Measurements from ENCODE around the gene PLA2G2C. TPM values are rescaled to one million over a fixed set of nuclear protein-coding genes. Genes with fewer than 3 reads are reported as not detected.
A peak's percentile ranks its signal among the peaks of the same experiment; 100 is the strongest.

Gene PLA2G2C
- total and polyA plus RNA-seq, 8 donors = 0.06 to 0.16 (median 0.11) TPM; not detected in 3

DNA sequence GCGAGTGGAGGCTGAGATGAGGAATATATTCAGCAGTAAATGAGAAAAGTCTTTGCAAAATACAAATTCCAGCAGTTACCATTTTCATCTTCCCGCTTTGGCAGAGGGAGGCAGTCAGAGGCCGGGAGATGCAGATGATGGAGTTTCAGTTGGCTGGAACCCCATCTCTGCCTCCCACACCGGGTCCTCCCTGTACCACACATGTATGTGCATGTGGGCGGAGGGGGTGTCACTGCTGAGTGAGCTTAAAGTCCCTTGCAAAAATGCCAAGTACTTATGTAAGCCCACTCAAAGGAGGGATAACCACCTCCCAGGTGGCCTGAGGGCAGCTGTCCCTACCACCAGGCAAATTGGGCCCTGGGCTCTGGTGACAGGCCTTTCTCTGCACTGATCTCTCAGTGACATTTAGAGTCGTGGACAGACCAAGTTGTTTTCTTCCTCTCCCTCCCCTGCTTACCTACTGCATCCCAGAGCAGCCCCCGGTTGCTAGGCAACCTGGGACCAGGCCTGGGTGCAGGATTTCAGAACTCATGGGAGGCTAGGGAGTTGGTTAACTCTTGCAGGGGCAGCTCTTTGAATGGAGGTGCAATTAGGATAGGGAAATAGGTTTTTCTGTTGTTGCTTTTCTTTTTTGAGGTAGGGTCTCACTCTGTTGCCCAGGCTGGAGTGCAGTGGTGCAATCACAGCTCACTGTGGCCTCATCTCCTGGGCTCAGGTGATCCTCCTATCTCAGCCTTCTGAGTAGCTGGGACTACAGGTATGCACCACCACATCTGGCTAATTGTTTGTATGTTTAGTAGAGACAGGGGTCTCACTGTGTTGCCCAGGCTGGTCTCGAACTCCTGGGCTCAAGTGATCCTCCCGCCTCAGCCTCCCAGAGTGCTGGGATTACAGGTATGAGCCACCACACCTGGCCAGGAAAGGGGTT is 17.5 kb downstream of the PLA2G2C start:
- ATAC-seq (no peak), DNase-seq (no peak)
- Histone ChIP-seq H3K27me3 (no peaks in the 10 kb centered on the region), H3K4me1 (peaks cover 0 to 4% of the 10 kb centered on the region in 2 donors), H3K9me3 (no peaks in the 10 kb centered on the region), H3K4me3 (no peak overlapping the region), H3K36me3 (no peaks in the 10 kb centered on the region), H3K27ac (no peak overlapping the region)
- intact Hi-C loops (cut with DNase I) = no loop called here
- TF ChIP-seq, protein P1, sequence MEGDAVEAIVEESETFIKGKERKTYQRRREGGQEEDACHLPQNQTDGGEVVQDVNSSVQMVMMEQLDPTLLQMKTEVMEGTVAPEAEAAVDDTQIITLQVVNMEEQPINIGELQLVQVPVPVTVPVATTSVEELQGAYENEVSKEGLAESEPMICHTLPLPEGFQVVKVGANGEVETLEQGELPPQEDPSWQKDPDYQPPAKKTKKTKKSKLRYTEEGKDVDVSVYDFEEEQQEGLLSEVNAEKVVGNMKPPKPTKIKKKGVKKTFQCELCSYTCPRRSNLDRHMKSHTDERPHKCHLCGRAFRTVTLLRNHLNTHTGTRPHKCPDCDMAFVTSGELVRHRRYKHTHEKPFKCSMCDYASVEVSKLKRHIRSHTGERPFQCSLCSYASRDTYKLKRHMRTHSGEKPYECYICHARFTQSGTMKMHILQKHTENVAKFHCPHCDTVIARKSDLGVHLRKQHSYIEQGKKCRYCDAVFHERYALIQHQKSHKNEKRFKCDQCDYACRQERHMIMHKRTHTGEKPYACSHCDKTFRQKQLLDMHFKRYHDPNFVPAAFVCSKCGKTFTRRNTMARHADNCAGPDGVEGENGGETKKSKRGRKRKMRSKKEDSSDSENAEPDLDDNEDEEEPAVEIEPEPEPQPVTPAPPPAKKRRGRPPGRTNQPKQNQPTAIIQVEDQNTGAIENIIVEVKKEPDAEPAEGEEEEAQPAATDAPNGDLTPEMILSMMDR (IDR thresholded peaks at IDR 0.05) = no peak

DNA sequence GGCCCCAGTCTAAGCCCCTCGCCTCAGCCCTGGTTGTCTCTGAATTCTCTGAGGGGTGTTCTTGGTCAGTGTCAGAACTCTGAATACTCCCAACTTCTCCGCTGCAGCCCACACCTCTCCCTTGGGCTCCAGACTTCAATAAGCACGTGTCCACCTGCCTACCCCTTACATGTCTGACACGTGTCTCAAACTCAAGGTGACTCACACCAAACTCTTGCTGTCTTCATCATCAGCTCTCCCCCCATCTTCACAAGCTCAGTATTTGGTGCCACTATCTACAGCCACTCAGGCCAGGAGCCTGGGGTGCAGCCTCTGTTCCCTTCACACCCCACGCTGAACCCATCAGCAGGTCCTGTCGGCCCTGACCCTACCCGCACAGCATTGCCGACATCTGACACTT is 19.2 kb downstream of the PLA2G2C start:
- Histone ChIP-seq H3K27ac (no peak overlapping the region), H3K36me3 (no peaks in the 10 kb centered on the region), H3K9me3 (peaks cover 0 to 9% of the 10 kb centered on the region in 2 donors), H3K4me1 (peaks cover 0 to 4% of the 10 kb centered on the region in 2 donors), H3K27me3 (no peaks in the 10 kb centered on the region), H3K4me3 (no peak overlapping the region)
- intact Hi-C loops (cut with DNase I) = no loop called here
- TF ChIP-seq, protein P1 (IDR thresholded peaks at IDR 0.05) = no peak
- ATAC-seq (no peak), DNase-seq (no peak)

DNA sequence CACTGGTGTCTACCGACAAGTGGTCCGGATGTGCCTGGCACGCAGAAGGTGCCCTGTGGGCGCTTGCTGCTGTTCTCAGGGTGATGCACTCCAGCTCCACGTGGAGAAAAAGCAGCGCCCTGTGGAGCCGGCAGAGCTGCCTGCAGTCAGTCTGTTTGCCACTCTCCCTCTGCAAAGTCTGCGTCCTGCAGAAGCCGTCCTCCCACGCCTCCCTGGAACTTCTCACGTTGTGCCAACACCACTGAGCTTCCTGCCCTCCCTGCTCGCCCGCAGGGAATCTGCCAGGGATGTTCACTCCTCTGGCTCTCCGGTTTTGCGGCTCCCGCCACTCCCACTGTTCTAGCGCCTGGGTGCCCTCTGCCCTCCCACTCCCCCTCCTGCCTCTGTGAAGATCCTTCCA is 20.3 kb downstream of the PLA2G2C start:
- no peak overlapping the region for H3K27ac ChIP-seq
- no peak overlapping the region for H3K4me3 ChIP-seq
- intact Hi-C loops (cut with DNase I) = no loop called here
- peaks cover 0 to 20% of the 10 kb centered on the region in 2 donors for H3K9me3 ChIP-seq
- TF ChIP-seq, protein P1 (IDR thresholded peaks at IDR 0.05) = no peak
- no peak for ATAC-seq
- no peak for DNase-seq
- no peaks in the 10 kb centered on the region for H3K27me3 ChIP-seq
- peaks cover 0 to 4% of the 10 kb centered on the region in 2 donors for H3K4me1 ChIP-seq
- no peaks in the 10 kb centered on the region for H3K36me3 ChIP-seq

DNA sequence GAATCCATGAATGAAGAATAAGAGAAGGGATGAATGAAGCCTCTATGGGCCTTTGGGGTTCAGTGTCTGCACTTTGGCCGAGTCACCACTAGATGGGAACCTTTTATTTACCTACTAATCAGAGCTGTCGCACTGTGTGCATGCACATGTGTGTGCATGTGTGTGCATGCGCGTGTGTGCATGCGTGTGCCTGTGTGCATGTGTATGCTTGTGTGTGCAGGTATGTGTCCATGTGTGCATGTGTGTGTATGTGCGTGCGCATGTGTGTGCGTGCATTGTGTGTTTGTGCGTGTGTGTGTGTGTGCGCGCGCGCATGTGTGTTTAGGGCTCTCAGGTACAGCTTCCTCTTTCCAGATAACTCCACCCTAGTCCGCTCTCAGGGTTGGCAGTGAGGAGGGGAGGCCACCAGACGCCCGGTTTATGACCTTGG is 20.8 kb downstream of the PLA2G2C start:
- H3K9me3 ChIP-seq = peaks cover 0 to 25% of the 10 kb centered on the region in 2 donors
- DNase-seq (no peak), ATAC-seq (peak; percentile 16)
- H3K36me3 ChIP-seq = no peaks in the 10 kb centered on the region
- H3K27ac ChIP-seq = no peak overlapping the region
- intact Hi-C loops (cut with DNase I) = no loop called here
- no peaks in the 10 kb centered on the region for H3K27me3 ChIP-seq
- no peak overlapping the region for H3K4me3 ChIP-seq
- TF ChIP-seq, protein P1 (IDR thresholded peaks at IDR 0.05) = peak in 1 of 2 donors; percentile 34
- H3K4me1 ChIP-seq = peaks cover 0 to 4% of the 10 kb centered on the region in 2 donors

DNA sequence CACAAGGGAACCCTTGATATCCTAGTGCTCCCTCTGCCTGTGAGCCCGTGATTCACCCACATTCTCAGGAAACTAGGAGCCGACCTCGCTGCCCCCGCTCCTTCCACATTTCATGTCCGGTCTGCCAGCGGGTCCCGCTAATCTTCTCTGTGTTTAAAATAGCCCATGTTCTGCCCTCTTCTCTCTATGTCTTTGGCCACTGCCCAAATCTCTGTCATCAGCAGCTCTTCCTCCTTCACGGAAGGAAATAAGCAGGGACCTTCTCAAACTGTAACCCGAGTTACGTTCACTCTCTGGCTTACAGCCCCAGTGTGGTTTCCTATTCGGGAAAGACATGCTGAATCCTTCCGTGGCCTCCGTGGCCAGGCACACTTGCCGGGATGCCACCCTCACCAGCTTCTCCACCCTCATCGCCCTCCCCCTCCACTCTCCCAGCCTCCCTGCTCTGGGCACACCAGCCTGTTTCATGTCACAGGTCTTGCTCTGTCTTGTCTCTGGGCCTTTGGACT is 21.6 kb downstream of the PLA2G2C start:
- no peak overlapping the region for H3K27ac ChIP-seq
- H3K4me1 ChIP-seq = peaks cover 0 to 4% of the 10 kb centered on the region in 2 donors
- ATAC-seq = peak; percentile 47
- no peaks in the 10 kb centered on the region for H3K27me3 ChIP-seq
- H3K9me3 ChIP-seq = peaks cover 0 to 33% of the 10 kb centered on the region in 2 donors
- peak in 1 of 4 donors; percentile 31 for DNase-seq
- TF ChIP-seq, protein P1 (IDR thresholded peaks at IDR 0.05) = no peak
- intact Hi-C loops (cut with DNase I) = no loop called here
- no peaks in the 10 kb centered on the region for H3K36me3 ChIP-seq
- no peak overlapping the region for H3K4me3 ChIP-seq
